ENCODE data around the gene CELSR2. TPM values are rescaled to one million over a fixed set of nuclear protein-coding genes. Genes with fewer than 3 reads are reported as not detected.
"Not testable (repeated sequence)": the region's sequence is repeated elsewhere in the genome, so short reads cannot be mapped to it uniquely, and the experiment has no call there.

Gene CELSR2
- total and polyA plus RNA-seq, 4 donors: 13.4 to 77.3 (median 53.4) TPM

DNA sequence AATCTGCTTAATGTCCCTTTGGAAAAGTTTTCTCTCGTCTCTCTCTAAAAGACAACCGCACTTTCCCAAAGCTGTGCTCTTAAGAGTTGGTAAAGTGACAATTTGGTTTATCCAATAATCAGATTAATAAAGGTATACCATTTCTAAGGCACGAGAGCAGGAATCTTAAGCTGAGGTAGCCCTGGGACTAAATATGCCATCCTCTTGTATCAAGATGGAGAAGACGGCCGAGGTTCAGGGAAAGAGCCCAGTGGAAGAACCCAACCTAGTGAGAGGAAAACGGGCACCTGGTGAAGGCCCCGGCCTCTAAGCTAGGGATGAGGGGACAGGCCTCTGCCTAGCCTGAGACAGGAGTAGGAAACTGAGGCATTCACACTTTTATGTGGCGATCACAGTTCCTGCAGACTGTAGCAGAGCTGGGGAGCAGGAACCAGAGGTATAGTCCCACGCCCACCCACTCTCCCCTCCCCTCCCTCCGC, 36.0 kb upstream of the CELSR2 start:
- H3K4me3 ChIP-seq (ENCODE audit: low read depth, low read length): peak overlapping the region; percentile 84
- 12% methylated on average over 7 of the region's 10 CpGs for WGBS (ENCODE audit: insufficient coverage)

DNA sequence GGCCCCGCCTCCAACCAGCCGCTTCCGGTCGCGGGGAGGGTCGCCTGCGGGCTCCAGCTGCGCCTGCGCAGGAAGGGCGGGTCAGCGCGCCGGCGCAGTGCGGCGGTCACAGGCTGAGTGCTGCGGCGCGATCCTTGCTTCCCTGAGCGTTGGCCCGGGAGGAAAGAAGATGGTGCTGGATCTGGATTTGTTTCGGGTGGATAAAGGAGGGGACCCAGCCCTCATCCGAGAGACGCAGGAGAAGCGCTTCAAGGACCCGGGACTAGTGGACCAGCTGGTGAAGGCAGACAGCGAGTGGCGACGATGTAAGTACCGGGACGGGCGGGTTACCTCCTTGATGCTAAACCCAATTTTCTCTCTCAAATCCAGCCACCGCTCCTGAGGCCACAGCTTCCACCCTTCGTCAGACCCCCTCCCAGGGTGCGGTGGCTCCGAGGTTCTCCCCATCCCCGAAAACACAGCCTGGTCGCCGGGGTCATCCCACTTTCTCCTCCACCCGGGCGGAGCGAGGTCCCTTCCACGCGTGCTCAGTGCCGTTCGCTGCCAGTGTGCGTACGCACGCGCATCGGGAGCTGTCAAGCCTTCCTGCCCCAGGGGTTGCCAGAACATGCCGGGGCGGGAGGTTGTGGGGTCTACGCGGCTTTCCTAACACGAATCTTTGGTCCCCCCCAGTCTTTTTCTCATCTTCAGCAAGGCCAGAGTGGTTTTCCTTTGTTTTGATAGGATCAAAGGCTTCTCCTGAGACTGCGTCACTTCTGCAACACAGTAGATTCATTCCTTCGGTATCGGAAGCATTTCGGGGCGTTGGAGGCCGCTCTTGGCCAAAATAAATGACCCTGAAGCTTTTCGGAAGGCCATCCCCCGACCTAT, 35.3 kb upstream of the CELSR2 start, which contains the start of gene SARS1:
Gene SARS1 (plus strand): TSS at position 95 of the 870 bp plus-strand sequence. CDS start 75 bp downstream, at position 170.
- H3K27me3 ChIP-seq (ENCODE audit: control insufficient read depth, insufficient read depth, low read length): no peaks in the 10 kb centered on the region
- peak within 1 kb of the TSS; percentile 84 for H3K4me3 ChIP-seq (ENCODE audit: low read depth, low read length)
- H3K4me1 ChIP-seq (ENCODE audit: control insufficient read depth, insufficient read depth, low read length): peaks cover 2% of the 10 kb centered on the region
- H3K27ac ChIP-seq (ENCODE audit: low read depth, low read length): peak within 1 kb of the TSS; percentile 91
- peaks cover 3% of the 10 kb centered on the region for H3K36me3 ChIP-seq (ENCODE audit: control insufficient read depth, insufficient read depth, low read length)
- under 1% methylated on average over 61 of the region's 64 CpGs for WGBS (ENCODE audit: insufficient coverage)
- peak; percentile 86 to 97 (median 90) for DNase-seq (ENCODE audit: low read depth in 4 of 6, low spot score in 6 of 6)
- H3K9me3 ChIP-seq (ENCODE audit: control insufficient read depth, insufficient read depth, low read length): no peaks in the 10 kb centered on the region

More for the DNA sequence above, 36.0 kb upstream of the CELSR2 start:
- Histone ChIP-seq H3K9me3 (ENCODE audit: control insufficient read depth, insufficient read depth, low read length) (no peaks in the 10 kb centered on the region), H3K36me3 (ENCODE audit: control insufficient read depth, insufficient read depth, low read length) (peaks cover 3% of the 10 kb centered on the region), H3K27ac (ENCODE audit: low read depth, low read length) (peak overlapping the region; percentile 50), H3K27me3 (ENCODE audit: control insufficient read depth, insufficient read depth, low read length) (no peaks in the 10 kb centered on the region), H3K4me1 (ENCODE audit: control insufficient read depth, insufficient read depth, low read length) (peaks cover 2% of the 10 kb centered on the region)
- DNase-seq (ENCODE audit: low read depth in 4 of 6, low spot score in 6 of 6): no peak

DNA sequence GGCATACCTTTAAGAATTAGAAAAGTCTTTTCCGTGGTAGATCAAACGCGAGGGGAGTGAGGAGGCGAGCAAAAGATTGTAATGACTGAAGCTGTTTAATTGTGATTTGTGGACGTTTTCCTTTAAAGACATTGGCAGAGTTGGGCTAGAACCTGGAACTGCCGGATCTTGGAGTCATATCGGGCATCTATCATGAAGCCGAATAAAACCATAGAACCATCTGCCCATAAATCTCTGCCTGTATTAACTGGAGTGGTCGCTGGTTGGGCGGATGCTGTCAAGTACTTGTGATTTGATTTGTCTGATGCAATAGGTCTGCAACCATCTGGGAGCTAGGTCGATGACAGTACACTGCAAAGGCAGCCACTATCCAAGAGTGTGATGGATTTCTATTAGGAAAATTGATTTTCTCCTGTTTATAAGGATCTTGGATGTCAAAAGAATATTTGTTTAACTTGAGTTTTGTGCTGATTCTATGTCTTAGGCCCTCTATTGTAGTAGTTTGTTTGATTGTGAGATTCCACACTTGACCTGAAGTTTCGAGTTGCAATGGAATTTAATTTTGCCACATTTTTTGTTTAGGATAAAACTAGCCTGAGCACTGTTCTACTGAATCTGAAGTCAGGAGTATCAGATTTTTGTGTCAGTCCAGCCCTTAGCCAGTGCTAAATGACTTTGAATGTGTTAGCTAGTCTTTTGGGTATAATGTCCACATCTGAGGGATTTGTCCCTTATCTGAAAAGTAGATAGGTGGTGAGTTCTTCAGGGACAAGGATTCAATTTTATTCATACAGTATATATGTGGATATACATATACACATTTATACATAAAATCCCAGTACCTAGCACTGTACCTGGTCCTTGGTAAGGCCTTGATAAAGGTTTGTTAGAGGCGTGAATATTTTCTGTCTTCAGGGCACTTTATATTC, 34.4 kb upstream of the CELSR2 start:
- Histone ChIP-seq H3K9me3 (ENCODE audit: control insufficient read depth, insufficient read depth, low read length) (no peaks in the 10 kb centered on the region), H3K4me1 (ENCODE audit: control insufficient read depth, insufficient read depth, low read length) (peaks cover 2% of the 10 kb centered on the region), H3K27ac (ENCODE audit: low read depth, low read length) (peak overlapping the region; percentile 91), H3K4me3 (ENCODE audit: low read depth, low read length) (peak overlapping the region; percentile 84), H3K36me3 (ENCODE audit: control insufficient read depth, insufficient read depth, low read length) (peaks cover 6% of the 10 kb centered on the region), H3K27me3 (ENCODE audit: control insufficient read depth, insufficient read depth, low read length) (no peaks in the 10 kb centered on the region)
- 10% methylated on average over 7 of the region's 13 CpGs for whole genome bisulfite sequencing (ENCODE audit: insufficient coverage)
- DNase-seq (ENCODE audit: low read depth in 4 of 6, low spot score in 6 of 6): peak in 3 of 6 donors; percentile 22 to 76 (median 49)

DNA sequence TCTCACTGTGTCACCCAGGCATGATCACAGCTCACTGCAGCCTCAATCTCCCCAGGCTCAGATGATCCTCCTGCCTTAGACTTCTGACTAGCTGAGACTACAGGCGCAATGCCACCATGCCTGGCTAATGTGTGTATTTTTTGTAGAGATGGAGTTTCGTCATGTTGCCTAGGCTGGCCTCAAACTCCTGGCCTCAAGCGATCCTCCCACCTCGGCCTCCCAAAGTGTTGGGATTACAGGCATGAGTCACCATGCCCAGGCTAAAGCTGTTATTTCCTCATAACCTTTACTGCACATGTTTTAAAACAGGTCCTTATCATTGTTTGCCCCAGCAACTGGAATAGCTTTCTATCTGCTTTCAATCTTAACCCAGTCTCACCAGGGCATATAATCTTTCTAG, 32.7 kb upstream of the CELSR2 start:
- Histone ChIP-seq H3K36me3 (ENCODE audit: control insufficient read depth, insufficient read depth, low read length) (peaks cover 9% of the 10 kb centered on the region), H3K27me3 (ENCODE audit: control insufficient read depth, insufficient read depth, low read length) (no peaks in the 10 kb centered on the region), H3K9me3 (ENCODE audit: control insufficient read depth, insufficient read depth, low read length) (no peaks in the 10 kb centered on the region), H3K4me1 (ENCODE audit: control insufficient read depth, insufficient read depth, low read length) (peaks cover 2% of the 10 kb centered on the region), H3K4me3 (ENCODE audit: low read depth, low read length) (no peak overlapping the region), H3K27ac (ENCODE audit: low read depth, low read length) (no peak overlapping the region)
- no peak for DNase-seq (ENCODE audit: low read depth in 4 of 6, low spot score in 6 of 6)
- 93% methylated on average over 3 of the region's 4 CpGs for WGBS (ENCODE audit: insufficient coverage)

DNA sequence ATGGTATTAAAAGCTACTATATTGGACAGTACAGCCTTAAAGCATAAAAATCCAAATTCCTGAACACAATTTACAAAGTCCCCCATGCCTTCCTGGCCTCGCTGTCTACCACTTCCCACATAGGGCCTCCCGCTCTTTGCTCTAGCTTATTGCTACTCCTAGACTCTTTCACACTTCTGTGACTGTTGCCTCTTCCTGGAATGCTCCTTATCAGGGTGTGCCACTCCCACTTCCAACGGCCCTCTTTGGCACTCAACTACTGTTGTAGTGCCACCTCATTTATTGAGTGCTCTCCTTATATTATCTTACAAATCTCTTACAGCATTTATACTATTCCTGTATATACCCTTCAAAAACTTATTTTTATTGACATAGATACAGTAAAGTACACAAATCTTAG, 30.8 kb upstream of the CELSR2 start:
- no peaks in the 10 kb centered on the region for H3K27me3 ChIP-seq (ENCODE audit: control insufficient read depth, insufficient read depth, low read length)
- WGBS (ENCODE audit: insufficient coverage): 85% methylated on average over 3 of the region's 3 CpGs
- H3K36me3 ChIP-seq (ENCODE audit: control insufficient read depth, insufficient read depth, low read length): peaks cover 9% of the 10 kb centered on the region
- H3K9me3 ChIP-seq (ENCODE audit: control insufficient read depth, insufficient read depth, low read length): no peaks in the 10 kb centered on the region
- peaks cover under 1% of the 10 kb centered on the region for H3K4me1 ChIP-seq (ENCODE audit: control insufficient read depth, insufficient read depth, low read length)
- no peak overlapping the region for H3K27ac ChIP-seq (ENCODE audit: low read depth, low read length)
- DNase-seq (ENCODE audit: low read depth in 4 of 6, low spot score in 6 of 6): no peak
- no peak overlapping the region for H3K4me3 ChIP-seq (ENCODE audit: low read depth, low read length)

DNA sequence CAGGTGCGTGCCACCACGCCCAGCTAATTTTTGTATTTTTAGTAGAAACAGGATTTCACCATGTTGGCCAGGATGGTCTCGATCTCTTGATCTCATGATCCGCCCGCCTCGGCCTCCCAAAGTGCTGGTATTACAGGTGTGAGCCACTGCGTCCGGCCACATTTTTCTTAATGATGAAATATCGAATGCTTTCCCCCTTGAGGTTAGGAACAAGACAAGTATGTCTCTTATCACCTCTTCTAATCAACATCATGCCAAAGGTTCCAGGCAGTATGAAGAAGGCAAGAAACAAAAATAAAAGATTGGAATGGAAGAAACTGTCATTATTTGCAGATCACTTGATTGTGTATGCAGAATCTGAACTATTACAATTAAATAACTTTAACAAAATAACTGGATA, 28.1 kb upstream of the CELSR2 start:
- not testable (repeated sequence) for H3K27me3 ChIP-seq (ENCODE audit: control insufficient read depth, insufficient read depth, low read length); H3K4me3 ChIP-seq (ENCODE audit: low read depth, low read length)
- WGBS (ENCODE audit: insufficient coverage): 100% methylated on average over 1 of the region's 9 CpGs

DNA sequence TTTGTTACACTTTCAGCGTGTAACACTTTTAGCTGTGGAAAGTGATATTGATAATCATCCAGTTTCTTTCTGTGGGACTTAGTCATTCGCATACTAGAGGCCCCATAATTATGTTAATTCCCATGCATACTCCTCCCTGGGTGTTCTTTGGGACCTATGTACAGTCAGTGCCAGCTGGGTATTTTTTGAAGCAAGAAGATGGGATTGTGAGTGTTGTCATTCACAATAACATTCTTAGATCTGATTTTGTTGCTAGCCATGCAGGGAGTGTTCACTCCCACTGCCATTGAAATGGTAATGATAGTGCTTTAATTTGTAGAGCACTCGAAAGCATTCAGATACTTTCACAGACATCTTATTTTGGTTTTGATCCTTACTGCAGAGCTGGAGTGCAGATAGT, 24.0 kb upstream of the CELSR2 start:
- H3K9me3 ChIP-seq (ENCODE audit: control insufficient read depth, insufficient read depth, low read length): no peaks in the 10 kb centered on the region
- H3K36me3 ChIP-seq (ENCODE audit: control insufficient read depth, insufficient read depth, low read length): peaks cover 20% of the 10 kb centered on the region
- H3K27ac ChIP-seq (ENCODE audit: low read depth, low read length): no peak overlapping the region
- H3K4me1 ChIP-seq (ENCODE audit: control insufficient read depth, insufficient read depth, low read length): peaks cover 10% of the 10 kb centered on the region
- no CpG with 5 or more reads among the region's 3 CpGs for WGBS (ENCODE audit: insufficient coverage)
- no peaks in the 10 kb centered on the region for H3K27me3 ChIP-seq (ENCODE audit: control insufficient read depth, insufficient read depth, low read length)
- no peak for DNase-seq (ENCODE audit: low read depth in 4 of 6, low spot score in 6 of 6)
- H3K4me3 ChIP-seq (ENCODE audit: low read depth, low read length): no peak overlapping the region

More for the DNA sequence above, 28.1 kb upstream of the CELSR2 start:
- peaks cover 14% of the 10 kb centered on the region for H3K36me3 ChIP-seq (ENCODE audit: control insufficient read depth, insufficient read depth, low read length)
- H3K9me3 ChIP-seq (ENCODE audit: control insufficient read depth, insufficient read depth, low read length); DNase-seq (ENCODE audit: low read depth in 4 of 6, low spot score in 6 of 6); H3K4me1 ChIP-seq (ENCODE audit: control insufficient read depth, insufficient read depth, low read length); H3K27ac ChIP-seq (ENCODE audit: low read depth, low read length): not testable (repeated sequence)

DNA sequence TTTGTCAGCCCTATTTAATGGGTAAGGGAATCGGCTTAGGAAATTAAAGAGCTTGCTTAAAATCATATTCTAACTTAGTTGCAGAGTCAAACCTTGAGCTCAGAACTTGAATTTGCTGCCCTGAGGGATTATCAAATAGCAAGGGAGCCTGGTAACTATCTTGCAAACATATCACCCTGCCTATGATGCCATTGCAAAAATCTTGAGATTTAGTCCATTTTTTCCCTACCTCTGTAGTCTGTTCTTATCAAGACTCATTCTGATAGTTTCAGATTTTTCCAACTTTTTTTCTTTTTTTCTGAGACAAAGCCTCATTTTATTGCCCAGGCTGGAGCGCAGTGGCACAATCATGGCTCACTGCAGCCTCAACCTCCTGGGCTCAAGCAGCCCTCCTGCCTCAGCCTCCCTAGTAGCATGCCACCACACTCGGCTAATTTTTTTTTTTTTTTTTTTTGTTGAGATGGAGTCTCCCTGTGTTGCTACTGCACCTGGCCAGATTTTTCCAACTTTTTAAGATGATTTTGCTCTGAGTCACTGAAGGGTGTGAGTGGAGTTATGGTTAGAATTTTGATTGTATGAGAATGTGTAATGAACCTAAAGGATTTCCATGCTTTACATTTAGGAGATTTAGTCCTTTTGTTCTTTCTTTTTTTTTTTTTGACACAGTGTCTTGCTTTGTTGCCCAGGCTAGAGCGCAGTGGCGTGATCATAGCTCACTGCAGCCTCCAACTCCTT, 23.5 kb upstream of the CELSR2 start:
- WGBS (ENCODE audit: insufficient coverage): 89% methylated on average over 4 of the region's 5 CpGs

DNA sequence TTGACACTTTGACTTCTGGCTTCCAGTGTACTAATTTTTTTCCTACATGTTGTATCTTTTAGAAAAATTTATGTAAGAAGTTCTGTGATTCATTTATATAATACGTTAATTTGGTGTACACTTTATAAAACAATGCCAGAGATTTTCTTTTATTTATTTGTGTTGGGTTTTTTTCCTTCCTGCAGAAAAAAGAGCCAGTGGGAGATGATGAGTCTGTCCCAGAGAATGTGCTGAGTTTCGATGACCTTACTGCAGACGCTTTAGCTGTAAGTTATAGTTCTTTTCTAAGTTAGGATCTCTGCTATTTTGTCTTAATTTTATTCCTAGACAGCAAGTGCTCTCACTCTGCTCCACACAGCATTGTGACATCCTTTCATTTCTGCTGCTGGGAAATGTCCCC, 21.2 kb upstream of the CELSR2 start:
- H3K9me3 ChIP-seq (ENCODE audit: control insufficient read depth, insufficient read depth, low read length): no peaks in the 10 kb centered on the region
- no peak for DNase-seq (ENCODE audit: low read depth in 4 of 6, low spot score in 6 of 6)
- peaks cover 13% of the 10 kb centered on the region for H3K4me1 ChIP-seq (ENCODE audit: control insufficient read depth, insufficient read depth, low read length)
- peaks cover 35% of the 10 kb centered on the region for H3K36me3 ChIP-seq (ENCODE audit: control insufficient read depth, insufficient read depth, low read length)
- H3K4me3 ChIP-seq (ENCODE audit: low read depth, low read length): no peak overlapping the region
- WGBS (ENCODE audit: insufficient coverage): no CpG with 5 or more reads among the region's 3 CpGs
- no peak overlapping the region for H3K27ac ChIP-seq (ENCODE audit: low read depth, low read length)
- no peaks in the 10 kb centered on the region for H3K27me3 ChIP-seq (ENCODE audit: control insufficient read depth, insufficient read depth, low read length)

More for the DNA sequence above, 23.5 kb upstream of the CELSR2 start:
- DNase-seq (ENCODE audit: low read depth in 4 of 6, low spot score in 6 of 6): no peak
- H3K36me3 ChIP-seq (ENCODE audit: control insufficient read depth, insufficient read depth, low read length): peaks cover 25% of the 10 kb centered on the region
- no peaks in the 10 kb centered on the region for H3K9me3 ChIP-seq (ENCODE audit: control insufficient read depth, insufficient read depth, low read length)
- no peak overlapping the region for H3K27ac ChIP-seq (ENCODE audit: low read depth, low read length)
- H3K4me1 ChIP-seq (ENCODE audit: control insufficient read depth, insufficient read depth, low read length): peaks cover 13% of the 10 kb centered on the region
- no peaks in the 10 kb centered on the region for H3K27me3 ChIP-seq (ENCODE audit: control insufficient read depth, insufficient read depth, low read length)
- no peak overlapping the region for H3K4me3 ChIP-seq (ENCODE audit: low read depth, low read length)

All from spinal cord (tissue), 10 donors.